Amygdala (tissue), 56 donors: ENCODE measurements around the gene MAN1B1.

ENCODE experiments used
- DNase-seq, 56 donors: peaks; one replicate each; lab custom pipeline; 2025; lab: John Stamatoyannopoulos, UW

The MAN1B1 gene

GRCh38 chr9:137080260-137081122 is 6.3 kb upstream of the MAN1B1 start:
- DNase-seq: no peak

- no peak for DNase-seq
These were observed 4.4 kb upstream of the MAN1B1 start for GRCh38 chr9:137082222-137082924.

- no peak for DNase-seq
These were observed 3.9 kb upstream of the MAN1B1 start for GRCh38 chr9:137082925-137083290.

- DNase-seq: peak in 16 of 56 donors; percentile 16 to 58 (median 34)
These were observed 3.3 kb upstream of the MAN1B1 start for GRCh38 chr9:137083394-137084004.

- DNase-seq: no peak
These were observed 2.3 kb upstream of the MAN1B1 start for GRCh38 chr9:137084526-137084925.

- DNase-seq: no peak
These were observed 760 bp upstream of the MAN1B1 start for GRCh38 chr9:137085920-137086530.

GRCh38 chr9:137087409-137087925 is 682 bp downstream of the MAN1B1 start:
- no peak for DNase-seq

- DNase-seq: no peak
These were observed 1.3 kb downstream of the MAN1B1 start for GRCh38 chr9:137088121-137088520.

GRCh38 chr9:137089232-137089947 is 2.6 kb downstream of the MAN1B1 start:
- no peak for DNase-seq

GRCh38 chr9:137095664-137096517 is 9.1 kb downstream of the MAN1B1 start:
- peak in 1 of 56 donors; percentile 15 for DNase-seq

- DNase-seq: no peak
These were observed 10.2 kb downstream of the MAN1B1 start for GRCh38 chr9:137096785-137097546.

- DNase-seq: no peak
These were observed 11.1 kb downstream of the MAN1B1 start for GRCh38 chr9:137097761-137098462.

- no peak for DNase-seq
These were observed 12.4 kb downstream of the MAN1B1 start for GRCh38 chr9:137099231-137099630.

GRCh38 chr9:137103206-137103999 is 16.6 kb downstream of the MAN1B1 start:
- no peak for DNase-seq

- no peak for DNase-seq
These were observed 19.3 kb downstream of the MAN1B1 start for GRCh38 chr9:137105814-137106661.

GRCh38 chr9:137106662-137107250 is 20.0 kb downstream of the MAN1B1 start:
- DNase-seq: no peak
